GM12865 (cell line): ENCODE results near the gene MAPK8IP2.
"Not testable (repeated sequence)": the region's sequence is repeated elsewhere in the genome, so short reads cannot be mapped to it uniquely, and the experiment has no call there.

Experiments
- DNase-seq: peaks from one replicate; pipeline ENCODE4 v3.0.0; 2010; ENCODE audit warnings: low read depth
- H3K4me3 ChIP-seq: 2 replicates; pipeline ENCODE4 v1.5.1; 2011; ENCODE audit warnings: mild to moderate bottlenecking, low read depth, low read length, control low read depth
- TF ChIP-seq, protein P1 (sequence below): IDR thresholded peaks from 2 replicates; pipeline ENCODE4 v1.5.1; 2011; ENCODE audit warnings: low read length, control low read depth, low read depth, inconsistent platforms; ENCODE audit not compliant: insufficient read depth; ENCODE audit errors: missing control alignments

The MAPK8IP2 gene

DNA sequence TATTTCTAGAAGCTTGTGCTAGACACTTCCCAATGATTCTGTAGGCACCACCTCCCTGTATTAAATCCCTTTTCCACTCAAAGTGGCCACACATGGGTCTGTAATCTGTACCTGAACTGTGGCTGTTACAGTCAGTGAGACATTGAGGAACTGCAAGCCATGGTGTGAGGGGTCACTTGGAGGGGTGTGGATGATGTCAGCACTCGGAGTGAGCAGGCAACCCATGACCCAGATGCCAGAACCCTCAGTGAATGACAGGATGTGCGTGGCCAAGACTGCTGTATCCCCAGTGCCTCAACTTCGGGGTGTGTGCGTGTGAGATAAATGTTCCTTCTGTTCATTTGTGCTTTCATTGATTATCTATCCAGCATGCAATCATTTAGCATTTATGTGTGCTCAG is 57.3 kb downstream of the MAPK8IP2 start:
- no peak for DNase-seq

GRCh38 chr22:50659711-50660110 is 59.1 kb downstream of the MAPK8IP2 start:
- DNase-seq, H3K4me3 ChIP-seq: not testable (repeated sequence)

More for the DNA sequence above, 57.3 kb downstream of the MAPK8IP2 start:
- TF ChIP-seq, protein P1, sequence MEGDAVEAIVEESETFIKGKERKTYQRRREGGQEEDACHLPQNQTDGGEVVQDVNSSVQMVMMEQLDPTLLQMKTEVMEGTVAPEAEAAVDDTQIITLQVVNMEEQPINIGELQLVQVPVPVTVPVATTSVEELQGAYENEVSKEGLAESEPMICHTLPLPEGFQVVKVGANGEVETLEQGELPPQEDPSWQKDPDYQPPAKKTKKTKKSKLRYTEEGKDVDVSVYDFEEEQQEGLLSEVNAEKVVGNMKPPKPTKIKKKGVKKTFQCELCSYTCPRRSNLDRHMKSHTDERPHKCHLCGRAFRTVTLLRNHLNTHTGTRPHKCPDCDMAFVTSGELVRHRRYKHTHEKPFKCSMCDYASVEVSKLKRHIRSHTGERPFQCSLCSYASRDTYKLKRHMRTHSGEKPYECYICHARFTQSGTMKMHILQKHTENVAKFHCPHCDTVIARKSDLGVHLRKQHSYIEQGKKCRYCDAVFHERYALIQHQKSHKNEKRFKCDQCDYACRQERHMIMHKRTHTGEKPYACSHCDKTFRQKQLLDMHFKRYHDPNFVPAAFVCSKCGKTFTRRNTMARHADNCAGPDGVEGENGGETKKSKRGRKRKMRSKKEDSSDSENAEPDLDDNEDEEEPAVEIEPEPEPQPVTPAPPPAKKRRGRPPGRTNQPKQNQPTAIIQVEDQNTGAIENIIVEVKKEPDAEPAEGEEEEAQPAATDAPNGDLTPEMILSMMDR = no peak
- H3K4me3 ChIP-seq = no peak overlapping the region

- TF ChIP-seq, protein P1 = no peak
- DNase-seq = no peak
Observed at GRCh38 chr22:50660306-50660705, 59.7 kb downstream of the MAPK8IP2 start.

More at GRCh38 chr22:50660306-50660705, 59.7 kb downstream of the MAPK8IP2 start:
- H3K4me3 ChIP-seq = no peak overlapping the region
